ENCODE results near the gene SYT7.
A peak's percentile ranks its signal among the peaks of the same experiment; 100 is the strongest.

Gene SYT7

GRCh38 chr11:61580271-61580888 lies 496 bp downstream of the SYT7 start:
- no peak for DNase-seq (ENCODE audit: low read depth)

GRCh38 chr11:61579676-61580270 lies 1.1 kb downstream of the SYT7 start:
- DNase-seq (ENCODE audit: low read depth): no peak

- DNase-seq (ENCODE audit: low read depth): no peak
Observed at GRCh38 chr11:61578819-61579675, 1.8 kb downstream of the SYT7 start.

GRCh38 chr11:61577383-61578118 lies 3.3 kb downstream of the SYT7 start:
- DNase-seq (ENCODE audit: low read depth): no peak

GRCh38 chr11:61575886-61576861 lies 4.7 kb downstream of the SYT7 start:
- DNase-seq (ENCODE audit: low read depth): no peak

- no peak for DNase-seq (ENCODE audit: low read depth)
Observed at GRCh38 chr11:61574611-61575010, 6.3 kb downstream of the SYT7 start.

- no peak for DNase-seq (ENCODE audit: low read depth)
Observed at GRCh38 chr11:61572913-61573312, 8.0 kb downstream of the SYT7 start.

GRCh38 chr11:61571869-61572268 lies 9.0 kb downstream of the SYT7 start:
- DNase-seq (ENCODE audit: low read depth): no peak

GRCh38 chr11:61571337-61571736 lies 9.5 kb downstream of the SYT7 start:
- no peak for DNase-seq (ENCODE audit: low read depth)

GRCh38 chr11:61569701-61570100 lies 11.2 kb downstream of the SYT7 start:
- no peak for DNase-seq (ENCODE audit: low read depth)

GRCh38 chr11:61569018-61569417 lies 11.9 kb downstream of the SYT7 start:
- no peak for DNase-seq (ENCODE audit: low read depth)

GRCh38 chr11:61567286-61568061 lies 13.4 kb downstream of the SYT7 start:
- peak; percentile 22 for DNase-seq (ENCODE audit: low read depth)

GRCh38 chr11:61564936-61565696 lies 15.8 kb downstream of the SYT7 start:
- no peak for DNase-seq (ENCODE audit: low read depth)

GRCh38 chr11:61560751-61561150 lies 20.1 kb downstream of the SYT7 start:
- no peak for DNase-seq (ENCODE audit: low read depth)

- no peak for DNase-seq (ENCODE audit: low read depth)
Observed at GRCh38 chr11:61556621-61557020, 24.3 kb downstream of the SYT7 start.

- DNase-seq (ENCODE audit: low read depth): no peak
Observed at GRCh38 chr11:61555978-61556377, 24.9 kb downstream of the SYT7 start.

- no peak for DNase-seq (ENCODE audit: low read depth)
Observed at GRCh38 chr11:61555051-61555969, 25.6 kb downstream of the SYT7 start.

- DNase-seq (ENCODE audit: low read depth): no peak
Observed at GRCh38 chr11:61554172-61554988, 26.5 kb downstream of the SYT7 start.
